GM21515 (cell line): ENCODE measurements around the gene PPP1R14C.
"Not testable (repeated sequence)": the region's sequence is repeated elsewhere in the genome, so short reads cannot be mapped to it uniquely, and the experiment has no call there.

Source experiments
- ATAC-seq: cut with Tn5 transposase; IDR thresholded peaks from one replicate; pipeline ENCODE4 v1.9.1; 2021; ENCODE audit not compliant: unreplicated experiment

The PPP1R14C gene

GRCh38 chr6:150212778-150213177, 69.9 kb downstream of the PPP1R14C start:
- ATAC-seq, result no peak

DNA sequence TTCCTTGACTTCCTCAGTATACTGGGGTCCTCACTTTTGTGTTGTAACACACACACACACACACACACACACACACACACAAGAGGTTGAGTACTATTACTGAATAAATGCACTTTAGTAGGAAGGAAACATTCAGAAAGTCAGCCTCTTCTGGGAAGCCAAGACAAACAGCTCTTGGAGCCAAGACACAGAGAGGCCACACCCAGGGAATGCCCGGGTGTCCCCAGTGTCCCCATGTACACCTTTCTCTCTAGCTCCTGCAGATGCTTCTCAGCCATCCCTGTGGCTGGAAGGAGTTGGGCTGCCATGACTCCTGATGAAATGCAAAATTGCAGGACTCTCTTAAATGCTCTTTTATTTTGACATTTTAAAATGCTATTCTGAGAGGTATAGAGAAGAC, 70.5 kb downstream of the PPP1R14C start:
- ATAC-seq, result no peak

GRCh38 chr6:150214310-150214709, 71.5 kb downstream of the PPP1R14C start:
- no peak for ATAC-seq

GRCh38 chr6:150220634-150221551, 78.0 kb downstream of the PPP1R14C start:
- ATAC-seq, result no peak

DNA sequence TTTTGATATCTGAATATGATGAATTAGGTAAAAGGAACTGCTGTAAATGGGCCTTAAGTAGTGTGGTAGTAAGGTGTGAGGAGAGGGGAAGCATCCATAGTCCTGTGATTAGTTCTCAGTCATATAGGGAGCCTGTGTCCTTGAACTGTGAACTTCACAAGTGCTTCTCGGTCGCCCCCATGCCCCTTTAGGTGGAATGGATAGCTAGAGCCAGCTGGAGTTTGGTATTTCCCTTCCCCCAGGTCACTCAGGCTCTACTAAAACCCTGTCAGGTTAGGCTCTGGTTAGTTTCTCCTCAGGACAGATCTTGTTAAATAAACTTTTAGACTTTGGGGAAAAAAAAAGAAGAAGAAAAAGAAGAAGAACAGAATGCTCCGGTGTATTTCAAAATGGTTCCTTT, 82.0 kb downstream of the PPP1R14C start:
- no peak for ATAC-seq

- ATAC-seq, result no peak
Measured at GRCh38 chr6:150227281-150227680, 84.4 kb downstream of the PPP1R14C start.

- no peak for ATAC-seq
Measured at GRCh38 chr6:150228072-150228733, 85.4 kb downstream of the PPP1R14C start.

- ATAC-seq, result no peak
Measured at GRCh38 chr6:150229436-150230163, 86.8 kb downstream of the PPP1R14C start.

DNA sequence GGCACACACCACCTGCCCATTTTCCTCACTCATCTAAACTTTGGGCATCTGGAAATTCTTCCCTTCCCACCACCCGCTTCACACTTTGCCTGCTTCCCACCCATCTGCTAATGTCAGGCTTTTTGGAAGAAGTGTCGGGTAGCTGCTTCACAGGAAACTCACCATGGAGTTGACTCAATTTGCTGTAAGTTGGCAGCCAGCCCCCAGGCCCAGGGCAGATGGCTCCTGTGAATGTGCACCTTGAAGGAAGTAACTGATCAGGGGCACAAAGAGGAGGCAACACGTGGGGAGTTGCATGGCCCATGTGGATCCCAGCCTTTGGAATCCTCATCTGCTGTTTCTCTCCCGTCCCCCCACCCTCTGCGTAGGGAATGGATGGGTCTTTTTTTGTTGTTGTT, 87.3 kb downstream of the PPP1R14C start:
- ATAC-seq, result no peak

GRCh38 chr6:150230832-150231524, 88.1 kb downstream of the PPP1R14C start:
- ATAC-seq, result no peak

- no peak for ATAC-seq
Measured at GRCh38 chr6:150231525-150231850, 88.6 kb downstream of the PPP1R14C start.

DNA sequence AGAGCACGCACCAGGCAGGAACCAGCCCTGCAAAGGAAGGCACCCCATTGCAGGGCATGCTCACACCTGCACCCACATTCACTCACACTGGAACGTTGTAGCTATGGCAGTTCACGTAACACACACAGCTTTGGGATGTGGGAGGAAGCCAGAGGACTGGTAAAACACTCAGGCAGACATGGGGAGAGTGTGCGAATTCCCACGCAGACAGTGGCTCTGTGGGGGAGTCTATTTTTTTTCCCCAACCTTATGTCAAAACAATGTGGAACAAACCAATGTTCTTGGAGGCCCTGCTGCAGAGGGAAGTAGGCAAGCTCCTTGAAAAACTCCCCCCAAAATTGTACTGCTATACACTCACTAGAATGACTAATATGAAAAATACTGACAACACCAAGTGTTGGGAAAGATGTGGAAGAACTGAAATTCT, 91.0 kb downstream of the PPP1R14C start:
- no peak for ATAC-seq

GRCh38 chr6:150235218-150235617, 92.4 kb downstream of the PPP1R14C start:
- ATAC-seq, result no peak

DNA sequence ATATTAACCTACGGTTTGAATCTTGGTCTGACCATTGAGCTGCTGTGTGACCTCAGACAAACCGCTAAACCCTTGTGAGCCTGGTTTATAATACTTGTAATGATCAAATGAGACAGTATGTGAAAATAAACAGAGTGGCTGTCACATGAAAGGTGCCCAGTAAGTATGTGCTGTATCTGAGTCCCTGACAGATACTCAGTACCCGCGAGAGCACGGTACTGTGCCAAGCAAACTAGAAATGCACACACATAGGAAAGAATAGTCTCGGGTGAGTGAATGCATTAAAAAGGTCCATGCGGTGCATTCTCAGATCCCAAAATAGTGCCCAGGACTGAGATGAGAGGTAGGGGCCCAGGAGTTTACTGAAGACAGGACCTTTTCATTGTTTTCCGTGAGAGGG, 93.3 kb downstream of the PPP1R14C start:
- no peak for ATAC-seq

DNA sequence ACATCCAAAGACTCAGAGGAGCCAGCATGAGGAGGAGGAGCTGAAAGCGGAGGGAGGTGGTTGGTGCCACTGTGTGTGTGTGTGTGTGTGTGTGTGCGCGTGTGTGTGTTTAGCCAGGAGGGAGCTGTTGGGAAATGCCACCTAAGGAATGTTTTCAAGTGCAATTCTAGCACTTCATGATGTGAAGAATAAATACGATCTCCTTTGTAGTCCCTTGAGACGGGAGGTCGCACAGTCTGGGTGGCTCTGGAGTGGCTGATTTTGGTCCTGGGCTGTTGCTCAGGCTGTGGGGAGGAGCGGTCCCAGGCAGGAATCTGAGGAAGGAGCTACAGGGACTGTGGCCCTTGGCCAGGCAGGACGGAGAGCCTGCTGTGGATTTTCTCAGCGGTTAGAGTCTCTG, 93.7 kb downstream of the PPP1R14C start:
- ATAC-seq, result no peak

DNA sequence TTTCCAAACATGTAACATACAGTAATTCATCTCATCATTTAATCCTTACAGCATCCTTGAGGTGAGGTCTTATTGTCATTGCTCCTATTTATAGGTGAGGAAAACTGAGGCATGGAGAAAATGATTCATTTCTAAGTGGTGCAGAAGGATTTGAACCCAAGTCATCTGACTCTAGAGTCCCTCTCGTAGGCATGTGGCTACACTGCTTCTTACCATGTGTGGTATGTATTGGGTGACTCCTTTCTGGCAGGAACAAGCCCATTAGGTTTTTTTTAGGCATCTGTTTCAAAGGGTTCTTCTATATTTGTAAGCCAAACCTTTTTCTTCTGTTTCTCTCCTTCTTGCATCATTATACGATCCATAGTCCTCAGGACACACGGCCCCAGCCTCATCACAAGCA, 94.8 kb downstream of the PPP1R14C start:
- ATAC-seq, result no peak

GRCh38 chr6:150238336-150238741, 95.5 kb downstream of the PPP1R14C start:
- ATAC-seq, result no peak

DNA sequence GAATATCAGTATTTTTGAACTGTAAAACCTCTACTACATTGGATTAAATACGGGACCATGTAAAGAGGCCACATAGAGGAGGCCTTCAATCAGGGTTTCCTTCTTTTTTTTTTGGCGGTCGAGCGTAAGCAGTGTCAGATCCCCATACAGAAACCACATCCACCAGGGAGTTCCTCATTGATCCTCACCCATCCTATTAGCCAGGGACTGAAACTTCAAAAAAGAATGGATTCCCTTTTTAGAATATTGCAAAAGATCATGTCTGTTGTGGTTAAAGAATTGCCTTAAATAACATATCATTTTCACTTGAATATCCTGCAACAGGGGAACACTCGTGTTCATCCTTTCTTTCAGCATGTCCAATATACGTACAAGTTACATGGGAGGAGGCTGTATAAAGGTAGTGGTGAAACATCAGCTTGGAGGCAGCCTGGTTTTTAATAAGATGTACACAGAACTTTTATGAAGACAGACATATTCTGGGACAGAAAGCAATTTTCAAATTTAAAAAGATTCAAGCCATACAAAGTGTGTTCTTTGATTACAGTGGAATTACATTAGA, 96.1 kb downstream of the PPP1R14C start:
- no peak for ATAC-seq

GRCh38 chr6:150241756-150242155, 98.9 kb downstream of the PPP1R14C start:
- not testable (repeated sequence) for ATAC-seq

DNA sequence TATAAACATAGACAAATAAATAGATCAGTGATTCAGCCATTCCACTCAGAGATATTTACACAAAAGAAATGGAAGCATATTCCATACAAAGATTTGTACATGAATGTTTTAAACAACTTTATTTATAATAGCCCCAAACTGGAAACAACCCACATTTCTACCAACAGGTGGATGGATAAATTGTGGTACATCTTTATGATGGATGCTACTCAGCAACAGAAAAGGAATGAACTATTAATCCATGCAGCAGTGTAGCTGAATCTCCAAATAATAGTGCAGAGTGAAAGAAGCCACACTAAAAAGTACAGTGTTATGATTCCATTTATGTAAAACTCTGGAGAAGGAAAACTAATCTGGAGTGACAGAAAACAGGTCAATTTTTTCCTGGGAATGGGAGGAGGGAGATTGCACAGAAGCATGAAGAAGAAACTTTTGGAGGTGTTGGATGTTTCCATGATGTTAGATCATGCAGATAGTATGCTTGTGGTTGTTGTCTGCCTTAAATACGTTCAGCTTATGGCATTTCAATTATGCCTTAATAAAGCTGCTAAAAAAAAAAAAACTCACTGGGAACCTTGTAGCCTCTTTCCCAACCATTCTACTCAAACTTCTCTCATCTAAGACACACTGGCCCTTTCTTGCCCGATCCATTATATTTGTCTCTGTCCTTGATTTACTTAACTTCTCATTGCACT, 100.9 kb downstream of the PPP1R14C start:
- no peak for ATAC-seq
